ENCODE measurements around the gene MRRF.

MRRF gene

DNA sequence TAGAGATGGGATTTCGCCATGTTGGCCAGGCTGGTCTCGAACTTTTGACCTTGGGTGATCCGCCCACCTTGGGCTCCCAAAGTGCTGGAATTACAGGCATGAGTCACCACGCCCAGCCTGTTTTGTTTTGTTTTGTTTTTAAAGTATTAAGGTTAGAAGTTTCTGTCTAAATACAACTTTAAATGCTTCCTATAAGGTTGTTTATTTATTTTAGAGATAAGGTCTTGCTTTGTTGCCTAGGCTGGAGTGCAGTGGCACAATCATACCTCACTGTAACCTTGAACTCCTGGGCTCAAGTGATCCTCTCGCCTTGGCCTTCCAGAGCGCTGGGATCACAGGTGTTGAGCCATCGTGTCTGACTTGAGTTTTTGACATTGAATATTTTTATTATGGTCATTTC lies 11.4 kb downstream of the MRRF start:
- peak; percentile 14 for DNase-seq (ENCODE audit: low read depth)
- no peak overlapping the region for H3K4me3 ChIP-seq (ENCODE audit: control insufficient read depth, low read depth, low read length)
- TF ChIP-seq, protein P1, sequence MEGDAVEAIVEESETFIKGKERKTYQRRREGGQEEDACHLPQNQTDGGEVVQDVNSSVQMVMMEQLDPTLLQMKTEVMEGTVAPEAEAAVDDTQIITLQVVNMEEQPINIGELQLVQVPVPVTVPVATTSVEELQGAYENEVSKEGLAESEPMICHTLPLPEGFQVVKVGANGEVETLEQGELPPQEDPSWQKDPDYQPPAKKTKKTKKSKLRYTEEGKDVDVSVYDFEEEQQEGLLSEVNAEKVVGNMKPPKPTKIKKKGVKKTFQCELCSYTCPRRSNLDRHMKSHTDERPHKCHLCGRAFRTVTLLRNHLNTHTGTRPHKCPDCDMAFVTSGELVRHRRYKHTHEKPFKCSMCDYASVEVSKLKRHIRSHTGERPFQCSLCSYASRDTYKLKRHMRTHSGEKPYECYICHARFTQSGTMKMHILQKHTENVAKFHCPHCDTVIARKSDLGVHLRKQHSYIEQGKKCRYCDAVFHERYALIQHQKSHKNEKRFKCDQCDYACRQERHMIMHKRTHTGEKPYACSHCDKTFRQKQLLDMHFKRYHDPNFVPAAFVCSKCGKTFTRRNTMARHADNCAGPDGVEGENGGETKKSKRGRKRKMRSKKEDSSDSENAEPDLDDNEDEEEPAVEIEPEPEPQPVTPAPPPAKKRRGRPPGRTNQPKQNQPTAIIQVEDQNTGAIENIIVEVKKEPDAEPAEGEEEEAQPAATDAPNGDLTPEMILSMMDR (conservative IDR thresholded peaks at IDR 0.05; ENCODE audit: control insufficient read depth, insufficient read depth, low read depth, low read length), result no peak

DNA sequence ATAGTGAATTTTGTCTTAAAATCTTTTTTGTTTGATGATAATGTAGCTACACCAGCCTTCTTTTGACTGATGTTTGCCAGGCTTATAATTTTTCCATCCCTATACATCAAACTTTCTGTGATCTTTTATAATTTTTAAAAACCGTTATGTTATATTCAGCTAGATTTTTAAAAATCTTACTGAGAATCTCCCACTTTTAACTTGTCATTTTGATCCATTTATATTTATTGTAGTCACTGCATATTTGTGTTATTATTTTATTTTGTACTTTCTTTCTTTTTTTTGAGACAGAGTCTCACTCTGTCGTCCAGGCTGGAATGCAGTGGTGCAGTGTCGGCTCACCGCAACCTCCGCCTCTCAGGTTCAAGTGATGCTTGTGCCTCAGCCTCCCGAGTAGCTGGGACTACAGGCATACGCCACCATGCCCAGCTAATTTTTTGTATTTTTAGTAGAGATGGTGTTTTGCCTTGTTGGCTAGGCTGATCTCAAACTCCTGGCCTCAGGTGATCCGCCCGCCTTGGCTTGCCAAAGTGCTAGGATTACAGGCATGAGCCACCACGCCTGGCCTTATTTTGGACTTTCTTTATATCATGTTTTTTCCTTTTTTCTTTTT lies 12.7 kb downstream of the MRRF start:
- DNase-seq (ENCODE audit: low read depth), result no peak
- TF ChIP-seq, protein P1 (conservative IDR thresholded peaks at IDR 0.05; ENCODE audit: control insufficient read depth, insufficient read depth, low read depth, low read length), result no peak
- no peak overlapping the region for H3K4me3 ChIP-seq (ENCODE audit: control insufficient read depth, low read depth, low read length)

- no peak overlapping the region for H3K4me3 ChIP-seq (ENCODE audit: control insufficient read depth, low read depth, low read length)
- TF ChIP-seq, protein P1 (conservative IDR thresholded peaks at IDR 0.05; ENCODE audit: control insufficient read depth, insufficient read depth, low read depth, low read length), result no peak
- no peak for DNase-seq (ENCODE audit: low read depth)
Observed at GRCh38 chr9:122281368-122281767, 16.7 kb downstream of the MRRF start.

DNA sequence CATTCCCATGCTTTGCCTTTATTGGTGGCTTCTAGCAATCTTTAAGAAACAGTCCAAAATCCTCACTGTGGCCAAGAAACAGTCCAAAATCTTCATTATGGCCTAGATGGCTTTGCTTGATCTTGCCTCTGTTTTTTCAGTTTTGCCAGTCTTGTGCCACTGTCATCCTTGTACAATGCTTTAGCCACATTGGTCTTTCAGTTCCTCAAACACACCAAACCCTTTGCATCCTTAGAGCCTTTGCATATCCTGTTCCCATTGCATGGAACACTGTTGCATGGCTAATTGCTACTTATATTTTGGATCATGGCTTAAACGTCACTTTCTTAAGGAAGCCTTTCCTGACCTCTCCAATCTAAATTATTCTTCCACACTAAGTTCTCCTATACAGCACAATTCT lies 22.1 kb downstream of the MRRF start:
- DNase-seq (ENCODE audit: low read depth), result no peak
- H3K4me3 ChIP-seq (ENCODE audit: control insufficient read depth, low read depth, low read length), result no peak overlapping the region
- TF ChIP-seq, protein P1 (conservative IDR thresholded peaks at IDR 0.05; ENCODE audit: control insufficient read depth, insufficient read depth, low read depth, low read length), result no peak

DNA sequence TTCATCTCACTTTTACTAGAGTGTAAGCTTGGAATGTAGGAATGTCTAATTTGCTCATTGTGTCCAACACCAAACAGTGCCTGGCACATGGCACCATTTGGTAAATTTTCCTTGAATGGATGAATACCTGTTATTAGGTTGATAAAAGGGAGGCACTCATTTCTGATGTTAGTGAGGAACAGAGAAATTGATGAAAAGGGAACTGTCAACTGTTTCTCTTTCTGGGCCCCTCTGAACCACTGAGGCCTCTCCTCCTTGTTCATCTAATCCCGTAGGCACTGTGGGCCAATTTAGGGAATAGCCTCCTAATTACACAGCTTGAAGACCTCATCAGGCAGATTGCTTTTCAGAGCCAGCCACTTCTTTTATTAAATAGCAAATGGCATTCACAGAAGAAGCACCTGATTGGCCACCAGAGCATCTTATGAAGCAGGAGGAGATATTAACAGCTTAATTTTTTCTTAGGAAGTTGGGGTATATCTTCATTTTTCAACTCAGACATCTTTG lies 22.6 kb downstream of the MRRF start:
- H3K4me3 ChIP-seq (ENCODE audit: control insufficient read depth, low read depth, low read length), result no peak overlapping the region
- TF ChIP-seq, protein P1 (conservative IDR thresholded peaks at IDR 0.05; ENCODE audit: control insufficient read depth, insufficient read depth, low read depth, low read length), result no peak

DNA sequence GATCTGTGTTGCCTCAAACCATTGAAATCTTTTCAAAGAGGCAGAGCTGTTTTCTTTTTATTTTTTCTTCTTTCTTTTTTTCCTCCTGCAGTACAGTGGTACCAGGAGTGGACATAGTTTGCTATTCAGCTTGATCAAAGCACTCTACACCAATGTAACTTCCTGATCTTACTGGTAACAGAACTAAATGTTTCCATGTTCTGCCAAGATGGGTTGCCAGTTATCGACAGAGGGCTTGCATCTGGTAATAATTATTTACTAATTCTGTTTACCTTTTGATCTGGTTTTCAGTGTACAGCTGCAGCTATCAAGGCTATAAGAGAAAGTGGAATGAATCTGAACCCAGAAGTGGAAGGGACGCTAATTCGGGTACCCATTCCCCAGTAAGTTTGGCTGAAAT lies 26.8 kb downstream of the MRRF start:
- TF ChIP-seq, protein P1 (conservative IDR thresholded peaks at IDR 0.05; ENCODE audit: control insufficient read depth, insufficient read depth, low read depth, low read length), result no peak
- DNase-seq (ENCODE audit: low read depth), result peak; percentile 4

More for the DNA sequence above, 22.6 kb downstream of the MRRF start:
- DNase-seq (ENCODE audit: low read depth), result no peak

More for the DNA sequence above, 26.8 kb downstream of the MRRF start:
- no peak overlapping the region for H3K4me3 ChIP-seq (ENCODE audit: control insufficient read depth, low read depth, low read length)

All from fibroblast of mammary gland (primary cell).